Breast epithelium (tissue), 4 donors: ENCODE results near the gene UBE4B. TPM values are rescaled to one million over a fixed set of nuclear protein-coding genes. Genes with fewer than 3 reads are reported as not detected.

Experiments
- DNase-seq, 2 donors: peaks; one replicate each; pipeline ENCODE4 v3.0.0-alpha.2; 2019; ENCODE audit warnings: low spot score in 2 of 2
- H3K27ac ChIP-seq, 2 donors: fragments of 200-600 bp; sonication (generic) in 1 of 2; one replicate each; pipeline ENCODE4 v1.5.1; 2016 to 2019; ENCODE audit warnings: mild to moderate bottlenecking in 1 of 2
- H3K27me3 ChIP-seq, 2 donors: fragments of 200-600 bp; sonication (generic) in 1 of 2; one replicate each; pipeline versions ENCODE4 v1.5.1 to v1.6.0; 2017 to 2019; ENCODE audit warnings: control low read depth in 1 of 2, mild to moderate bottlenecking in 1 of 2
- H3K36me3 ChIP-seq: fragments of 200-600 bp; one replicate; pipeline ENCODE4 v1.5.1; 2019
- H3K4me1 ChIP-seq, 2 donors: fragments of 200-600 bp; sonication (generic); one replicate each; pipeline ENCODE4 v1.5.1; 2016 to 2019; ENCODE audit warnings: control low read depth in 1 of 2
- H3K4me3 ChIP-seq, 3 donors: fragments of 200-600 bp; sonication (generic); 1 replicate in 2 of 3; 2 replicates in 1 of 3; pipeline ENCODE4 v1.5.1; 2016 to 2019; ENCODE audit warnings: mild to moderate bottlenecking in 3 of 3, moderate library complexity in 2 of 3
- H3K9me3 ChIP-seq, 2 donors: fragments of 200-600 bp; sonication (generic) in 1 of 2; one replicate each; pipeline ENCODE4 v1.5.1; 2016 to 2019; ENCODE audit warnings: control low read depth in 1 of 2
- POLR2A ChIP-seq: fragments of 450-650 bp; IDR thresholded peaks from one replicate; pipeline ENCODE4 v1.6.1; 2016; ENCODE audit warnings: antibody characterized with exemption, mild to moderate bottlenecking, moderate library complexity
- POLR2AphosphoS5 ChIP-seq, 3 donors: sonication (generic); formaldehyde crosslinking; IDR thresholded peaks; one replicate each; pipeline ENCODE4 v1.6.1; 2017; ENCODE audit warnings: antibody characterized with exemption in 3 of 3
- intact Hi-C: fragments of 100-400 bp; cut with DNase I; formaldehyde crosslinking; loops from one replicate; pipeline ENCODE4 v1.15.1; 2023; ENCODE audit warnings: low total_unique reads
- total RNA-seq, 3 donors: library from RNA; depleted of rRNA; stranded (reverse); fragments of >200 nt; gene quantifications; one replicate each; pipeline ENCODE4 v1.1.0, GENCODE V29; 2016
- TF ChIP-seq, protein P1 (sequence below), 3 donors: fragments of 450-650 bp; IDR thresholded peaks; one replicate each; pipeline ENCODE4 v1.5.1; 2016 to 2017; ENCODE audit warnings: antibody characterized with exemption in 3 of 3, mild to moderate bottlenecking in 3 of 3, moderate library complexity in 3 of 3

Gene UBE4B
- total RNA-seq, 3 donors from 2014 or later = 36.4 to 43.4 (median 41.7) TPM

- no peak for TF ChIP-seq POLR2AphosphoS5 (IDR thresholded peaks at IDR 0.05)
- no peak for TF ChIP-seq POLR2A
- TF ChIP-seq, protein P1, sequence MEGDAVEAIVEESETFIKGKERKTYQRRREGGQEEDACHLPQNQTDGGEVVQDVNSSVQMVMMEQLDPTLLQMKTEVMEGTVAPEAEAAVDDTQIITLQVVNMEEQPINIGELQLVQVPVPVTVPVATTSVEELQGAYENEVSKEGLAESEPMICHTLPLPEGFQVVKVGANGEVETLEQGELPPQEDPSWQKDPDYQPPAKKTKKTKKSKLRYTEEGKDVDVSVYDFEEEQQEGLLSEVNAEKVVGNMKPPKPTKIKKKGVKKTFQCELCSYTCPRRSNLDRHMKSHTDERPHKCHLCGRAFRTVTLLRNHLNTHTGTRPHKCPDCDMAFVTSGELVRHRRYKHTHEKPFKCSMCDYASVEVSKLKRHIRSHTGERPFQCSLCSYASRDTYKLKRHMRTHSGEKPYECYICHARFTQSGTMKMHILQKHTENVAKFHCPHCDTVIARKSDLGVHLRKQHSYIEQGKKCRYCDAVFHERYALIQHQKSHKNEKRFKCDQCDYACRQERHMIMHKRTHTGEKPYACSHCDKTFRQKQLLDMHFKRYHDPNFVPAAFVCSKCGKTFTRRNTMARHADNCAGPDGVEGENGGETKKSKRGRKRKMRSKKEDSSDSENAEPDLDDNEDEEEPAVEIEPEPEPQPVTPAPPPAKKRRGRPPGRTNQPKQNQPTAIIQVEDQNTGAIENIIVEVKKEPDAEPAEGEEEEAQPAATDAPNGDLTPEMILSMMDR (IDR thresholded peaks at IDR 0.05) = no peak
- intact Hi-C loops = loop anchor here (5.0 kb wide), 1 partner anchor 871 kb away; no protein-coding TSS in a partner anchor
- H3K9me3 ChIP-seq = no peaks in the 10 kb centered on the region
These were observed 155.4 kb downstream of the UBE4B start for GRCh38 chr1:10188133-10188650.

DNA sequence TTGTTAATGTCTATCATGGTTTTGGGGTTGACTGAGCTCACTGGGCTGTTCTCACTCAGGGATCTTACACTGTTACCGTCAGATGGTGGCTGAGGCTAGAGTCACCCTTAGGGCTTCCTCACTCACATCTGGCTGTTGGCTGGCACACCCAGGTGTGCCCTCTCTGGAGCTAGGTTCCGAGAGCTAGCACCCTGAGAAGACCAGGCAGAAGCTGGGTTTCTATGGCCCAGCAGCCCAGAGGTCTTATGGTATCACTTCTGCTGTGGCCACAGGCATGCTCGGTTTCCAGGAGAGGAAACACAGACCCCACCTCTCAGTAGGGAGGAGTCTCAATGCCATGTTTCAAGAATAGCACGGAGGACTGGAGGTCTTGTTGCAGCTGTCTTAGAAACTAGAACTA lies 156.9 kb downstream of the UBE4B start:
- no peak overlapping the region for H3K27ac ChIP-seq
- H3K4me3 ChIP-seq = no peak overlapping the region
- DNase-seq = no peak
- TF ChIP-seq POLR2A = no peak
- no peak for TF ChIP-seq POLR2AphosphoS5 (IDR thresholded peaks at IDR 0.05)
- TF ChIP-seq, protein P1 (IDR thresholded peaks at IDR 0.05) = no peak
- no peaks in the 10 kb centered on the region for H3K4me1 ChIP-seq
- no peaks in the 10 kb centered on the region for H3K9me3 ChIP-seq
- no peaks in the 10 kb centered on the region for H3K27me3 ChIP-seq
- intact Hi-C loops = loop anchor here (5.0 kb wide), 1 partner anchor 872 kb away; no protein-coding TSS in a partner anchor
- no peaks in the 10 kb centered on the region for H3K36me3 ChIP-seq

More at GRCh38 chr1:10188133-10188650, 155.4 kb downstream of the UBE4B start:
- DNase-seq = no peak
- H3K36me3 ChIP-seq = no peaks in the 10 kb centered on the region
- H3K4me1 ChIP-seq = no peaks in the 10 kb centered on the region
- H3K27me3 ChIP-seq = no peaks in the 10 kb centered on the region
- no peak overlapping the region for H3K4me3 ChIP-seq
- H3K27ac ChIP-seq = no peak overlapping the region

DNA sequence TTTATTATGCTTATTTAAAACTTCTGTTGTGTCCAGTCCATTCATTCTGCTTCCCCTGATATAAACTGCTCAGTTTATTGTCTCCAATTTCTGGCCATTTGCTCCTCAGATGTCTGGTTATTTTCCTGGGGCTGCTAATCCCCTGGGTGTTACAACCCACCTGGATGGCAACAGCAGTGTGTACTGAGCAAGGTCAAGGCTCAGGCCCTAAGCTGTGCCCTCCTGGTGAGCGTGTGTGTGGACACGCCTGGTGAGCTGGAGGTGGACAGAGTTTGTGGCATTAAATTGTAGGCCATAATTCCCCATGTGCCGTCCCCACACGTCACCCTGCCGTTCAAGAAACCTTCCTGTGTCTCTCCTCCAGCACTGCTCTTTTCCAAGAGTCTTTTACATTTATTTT lies 159.5 kb downstream of the UBE4B start:
- H3K4me1 ChIP-seq = no peaks in the 10 kb centered on the region
- no peaks in the 10 kb centered on the region for H3K9me3 ChIP-seq

GRCh38 chr1:10193288-10193687 lies 160.5 kb downstream of the UBE4B start:
- DNase-seq = no peak
- no peak overlapping the region for H3K4me3 ChIP-seq
- H3K27me3 ChIP-seq = no peaks in the 10 kb centered on the region
- intact Hi-C loops = no loop called here
- H3K36me3 ChIP-seq = no peaks in the 10 kb centered on the region
- H3K27ac ChIP-seq = no peak overlapping the region
- H3K4me1 ChIP-seq = no peaks in the 10 kb centered on the region
- H3K9me3 ChIP-seq = no peaks in the 10 kb centered on the region
- TF ChIP-seq POLR2AphosphoS5 (IDR thresholded peaks at IDR 0.05) (no peak), POLR2A (no peak)
- TF ChIP-seq, protein P1 (IDR thresholded peaks at IDR 0.05) = no peak

More for the DNA sequence above, 159.5 kb downstream of the UBE4B start:
- Histone ChIP-seq H3K4me3 (no peak overlapping the region), H3K27ac (no peak overlapping the region), H3K27me3 (no peaks in the 10 kb centered on the region), H3K36me3 (no peaks in the 10 kb centered on the region)
- no peak for DNase-seq
- TF ChIP-seq POLR2A = no peak
- intact Hi-C loops = no loop called here

GRCh38 chr1:10195570-10195969 lies 162.8 kb downstream of the UBE4B start:
- DNase-seq = no peak
- no peak overlapping the region for H3K4me3 ChIP-seq
- no peaks in the 10 kb centered on the region for H3K27me3 ChIP-seq
- intact Hi-C loops = no loop called here
- no peaks in the 10 kb centered on the region for H3K4me1 ChIP-seq
- no peaks in the 10 kb centered on the region for H3K9me3 ChIP-seq
- TF ChIP-seq POLR2A (no peak), POLR2AphosphoS5 (IDR thresholded peaks at IDR 0.05) (no peak)
- TF ChIP-seq, protein P1 (IDR thresholded peaks at IDR 0.05) = no peak
- H3K36me3 ChIP-seq = no peaks in the 10 kb centered on the region
- no peak overlapping the region for H3K27ac ChIP-seq
